SK-N-MC (cell line): ENCODE data around the gene ZNF618.

ENCODE experiments used
- EZH2 ChIP-seq: fragments of 200-600 bp; sonication (generic); IDR thresholded peaks from one replicate; pipeline ENCODE4 v1.6.1; 2017; ENCODE audit warnings: antibody characterized with exemption
- POLR2AphosphoS5 ChIP-seq: IDR thresholded peaks from 2 replicates; pipeline ENCODE4 v1.6.1; 2012; ENCODE audit warnings: mild to moderate bottlenecking, low read depth, low read length, borderline replicate concordance

GRCh38 chr9:114098021-114098935 lies 222.2 kb downstream of the ZNF618 start:
- TF ChIP-seq POLR2AphosphoS5, result no peak
- no peak for TF ChIP-seq EZH2
